RWPE2 (cell line): Measurements from ENCODE around the gene ZNF318.

ENCODE experiments used
- ATAC-seq: fragments of 200-7000 bp; cut with Tn5 transposase; 3 replicates; pipeline ENCODE4 v1.9.1; 2021; ENCODE audit warnings: low read depth
- DNase-seq: peaks from one replicate; pipeline ENCODE4 v3.0.0-alpha.2; 2020; ENCODE audit warnings: low spot score
- H3K27ac ChIP-seq: fragments of 450-650 bp; 2 replicates; pipeline ENCODE4 v1.5.1; 2017; ENCODE audit warnings: mild to moderate bottlenecking; ENCODE audit not compliant: poor library complexity, severe bottlenecking
- H3K27me3 ChIP-seq: fragments of 250-450 bp; sonication (Bioruptor Pico); 2 replicates; pipeline ENCODE4 v1.5.1; 2021; ENCODE audit warnings: mild to moderate bottlenecking, moderate library complexity; ENCODE audit not compliant: insufficient read depth, poor library complexity, severe bottlenecking
- H3K36me3 ChIP-seq: fragments of 250-450 bp; sonication (Bioruptor Pico); 2 replicates; pipeline ENCODE4 v1.5.1; 2020; ENCODE audit warnings: low read depth, mild to moderate bottlenecking, moderate library complexity
- H3K4me1 ChIP-seq: fragments of 250-450 bp; sonication (Bioruptor Pico); 2 replicates; pipeline ENCODE4 v1.5.1; 2021; ENCODE audit warnings: mild to moderate bottlenecking, moderate library complexity; ENCODE audit not compliant: insufficient read depth, poor library complexity, severe bottlenecking
- H3K4me3 ChIP-seq: fragments of 250-450 bp; sonication (Bioruptor Pico); 2 replicates; pipeline ENCODE4 v1.5.1; 2021; ENCODE audit warnings: mild to moderate bottlenecking, moderate library complexity; ENCODE audit not compliant: severe bottlenecking
- H3K9me3 ChIP-seq: fragments of 250-450 bp; sonication (Bioruptor Pico); 2 replicates; pipeline ENCODE4 v1.5.1; 2021; ENCODE audit warnings: mild to moderate bottlenecking, moderate library complexity; ENCODE audit not compliant: severe bottlenecking
- TF ChIP-seq, protein P1 (sequence below): fragments of 450-650 bp; IDR thresholded peaks from one replicate; pipeline ENCODE4 v1.5.1; 2017; ENCODE audit warnings: mild to moderate bottlenecking, moderate library complexity; ENCODE audit not compliant: poor library complexity, severe bottlenecking

The ZNF318 gene

DNA sequence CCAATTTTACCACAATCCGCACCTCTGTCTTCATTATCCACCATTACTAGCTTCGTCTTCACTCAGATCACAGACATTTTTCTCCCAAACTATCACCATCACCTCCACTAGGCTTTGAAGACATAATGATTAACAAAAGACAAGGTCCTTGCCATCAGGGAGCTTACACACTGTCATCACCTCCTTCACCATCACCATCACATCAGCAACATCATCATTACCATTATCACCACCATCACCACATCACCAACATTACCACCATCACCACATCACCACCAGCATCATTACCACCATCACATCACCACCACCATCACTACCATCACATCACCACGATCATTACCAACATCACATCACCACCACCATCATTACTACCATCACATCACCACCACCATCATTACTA is 75.7 kb downstream of the ZNF318 start:
- Histone ChIP-seq H3K27me3 (no peaks in the 10 kb centered on the region), H3K4me3 (no peak overlapping the region), H3K36me3 (no peaks in the 10 kb centered on the region), H3K27ac (no peak overlapping the region), H3K4me1 (no peaks in the 10 kb centered on the region), H3K9me3 (no peaks in the 10 kb centered on the region)
- ATAC-seq (no peak), DNase-seq (no peak)
- TF ChIP-seq, protein P1, sequence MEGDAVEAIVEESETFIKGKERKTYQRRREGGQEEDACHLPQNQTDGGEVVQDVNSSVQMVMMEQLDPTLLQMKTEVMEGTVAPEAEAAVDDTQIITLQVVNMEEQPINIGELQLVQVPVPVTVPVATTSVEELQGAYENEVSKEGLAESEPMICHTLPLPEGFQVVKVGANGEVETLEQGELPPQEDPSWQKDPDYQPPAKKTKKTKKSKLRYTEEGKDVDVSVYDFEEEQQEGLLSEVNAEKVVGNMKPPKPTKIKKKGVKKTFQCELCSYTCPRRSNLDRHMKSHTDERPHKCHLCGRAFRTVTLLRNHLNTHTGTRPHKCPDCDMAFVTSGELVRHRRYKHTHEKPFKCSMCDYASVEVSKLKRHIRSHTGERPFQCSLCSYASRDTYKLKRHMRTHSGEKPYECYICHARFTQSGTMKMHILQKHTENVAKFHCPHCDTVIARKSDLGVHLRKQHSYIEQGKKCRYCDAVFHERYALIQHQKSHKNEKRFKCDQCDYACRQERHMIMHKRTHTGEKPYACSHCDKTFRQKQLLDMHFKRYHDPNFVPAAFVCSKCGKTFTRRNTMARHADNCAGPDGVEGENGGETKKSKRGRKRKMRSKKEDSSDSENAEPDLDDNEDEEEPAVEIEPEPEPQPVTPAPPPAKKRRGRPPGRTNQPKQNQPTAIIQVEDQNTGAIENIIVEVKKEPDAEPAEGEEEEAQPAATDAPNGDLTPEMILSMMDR, result no peak

DNA sequence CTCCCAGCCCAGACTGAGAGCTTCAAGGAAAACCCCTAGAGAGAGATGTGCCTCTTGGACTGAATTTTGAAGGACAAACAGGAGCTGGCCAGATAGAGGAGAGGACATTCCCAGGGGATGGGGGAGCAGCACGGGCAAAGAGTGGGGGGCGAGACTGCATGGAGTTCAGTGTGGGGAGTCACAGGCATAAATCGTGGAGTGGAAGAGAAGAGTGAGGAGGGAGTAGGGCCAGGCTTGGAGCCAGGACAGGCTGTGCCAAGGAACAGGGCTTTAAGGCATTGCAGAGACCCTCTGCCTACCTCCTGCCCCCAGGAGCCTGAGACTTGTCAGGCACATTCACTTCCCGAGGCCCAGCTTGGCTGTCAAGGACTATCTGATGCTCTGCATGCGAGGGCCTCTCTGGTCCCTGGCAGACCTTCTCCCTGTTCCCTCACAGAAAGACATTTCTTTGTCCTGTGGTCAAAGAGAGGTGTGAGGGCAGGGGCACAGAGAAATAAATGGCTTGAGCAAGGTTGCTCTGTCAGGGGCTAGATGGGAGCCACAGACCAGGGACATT is 76.6 kb downstream of the ZNF318 start:
- ATAC-seq, result no peak
- TF ChIP-seq, protein P1, result no peak
- Histone ChIP-seq H3K4me1 (no peaks in the 10 kb centered on the region), H3K27ac (no peak overlapping the region), H3K9me3 (no peaks in the 10 kb centered on the region), H3K36me3 (no peaks in the 10 kb centered on the region), H3K4me3 (no peak overlapping the region), H3K27me3 (no peaks in the 10 kb centered on the region)
- DNase-seq, result no peak

DNA sequence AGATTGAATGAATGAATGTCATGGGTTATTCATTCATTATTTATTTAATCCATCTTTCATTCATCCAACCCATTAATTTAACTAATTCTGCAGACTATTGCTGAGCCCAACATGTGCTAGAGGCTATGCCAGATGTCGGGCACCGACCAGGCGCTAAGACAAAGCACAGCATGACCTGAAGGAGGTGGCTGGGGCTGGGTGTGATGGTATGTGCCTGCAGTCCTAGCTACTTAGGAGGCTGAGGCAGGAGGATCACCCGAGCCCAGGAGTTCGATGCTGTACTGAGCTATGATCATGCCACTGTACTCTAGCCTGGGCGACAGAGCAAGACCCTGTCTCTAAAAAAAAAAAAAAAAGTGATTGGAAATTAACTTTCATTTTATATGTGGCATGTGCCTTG is 77.1 kb downstream of the ZNF318 start:
- Histone ChIP-seq H3K9me3 (no peaks in the 10 kb centered on the region), H3K27ac (no peak overlapping the region), H3K4me1 (no peaks in the 10 kb centered on the region), H3K36me3 (no peaks in the 10 kb centered on the region), H3K27me3 (no peaks in the 10 kb centered on the region), H3K4me3 (no peak overlapping the region)
- TF ChIP-seq, protein P1, result no peak
- ATAC-seq, result no peak
- DNase-seq, result no peak

DNA sequence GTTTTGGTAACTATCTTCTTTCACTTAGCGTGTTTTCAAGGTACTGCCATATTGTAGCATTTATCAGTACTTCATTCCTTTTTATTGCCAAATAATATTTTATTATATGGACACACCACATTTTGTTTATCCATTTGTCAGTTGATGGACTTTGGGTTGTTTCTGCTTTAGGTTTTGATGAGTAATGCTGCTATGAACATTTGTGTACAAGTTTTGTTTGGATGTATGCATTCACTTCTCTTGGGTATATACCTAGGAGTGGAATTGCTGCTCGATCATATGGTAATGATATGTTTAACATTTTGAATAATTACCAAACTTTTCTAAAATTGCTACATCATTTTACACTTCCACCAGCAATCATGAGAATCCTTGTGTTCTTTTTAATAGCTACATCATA is 77.7 kb downstream of the ZNF318 start:
- H3K27me3 ChIP-seq, result no peaks in the 10 kb centered on the region
- TF ChIP-seq, protein P1, result no peak
- H3K4me3 ChIP-seq, result no peak overlapping the region
- H3K36me3 ChIP-seq, result no peaks in the 10 kb centered on the region
- ATAC-seq, result no peak
- no peak overlapping the region for H3K27ac ChIP-seq
- no peak for DNase-seq
- H3K4me1 ChIP-seq, result no peaks in the 10 kb centered on the region
- H3K9me3 ChIP-seq, result no peaks in the 10 kb centered on the region

DNA sequence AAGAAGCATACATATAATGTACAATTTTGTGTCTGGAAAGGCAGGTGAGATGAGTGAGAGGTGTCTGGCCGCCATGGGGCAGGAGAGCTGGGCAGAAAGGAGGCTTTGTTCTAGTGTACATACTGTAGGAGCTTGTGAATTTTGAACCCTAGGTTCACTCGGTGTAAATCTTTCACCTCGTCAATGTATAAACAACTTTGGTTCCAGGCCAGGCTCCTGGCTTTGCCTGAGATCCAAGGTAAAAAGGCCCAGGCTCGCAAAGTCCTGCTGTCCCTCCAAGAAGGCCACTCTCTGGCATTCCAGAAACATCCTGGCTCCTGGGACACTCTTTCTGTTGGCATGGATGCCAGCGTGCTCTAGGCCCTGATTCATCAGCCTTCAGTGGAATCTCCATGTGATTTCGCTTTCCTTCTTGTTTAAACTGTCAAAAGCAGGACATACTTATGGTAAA is 78.5 kb downstream of the ZNF318 start:
- TF ChIP-seq, protein P1, result no peak
- H3K27me3 ChIP-seq, result peaks cover under 1% of the 10 kb centered on the region
- no peak overlapping the region for H3K27ac ChIP-seq
- H3K9me3 ChIP-seq, result no peaks in the 10 kb centered on the region
- no peak for ATAC-seq
- H3K4me1 ChIP-seq, result no peaks in the 10 kb centered on the region
- H3K4me3 ChIP-seq, result no peak overlapping the region
- no peak for DNase-seq
- no peaks in the 10 kb centered on the region for H3K36me3 ChIP-seq
